Adrenal gland (tissue), 5 donors: ENCODE results near the gene ZDHHC19.

ENCODE experiments used
- POLR2A ChIP-seq, 2 donors: fragments of 450-650 bp; IDR thresholded peaks; one replicate each; pipeline ENCODE4 v1.6.1; 2017; ENCODE audit warnings: antibody characterized with exemption in 2 of 2, mild to moderate bottlenecking in 2 of 2, moderate library complexity in 1 of 2
- TF ChIP-seq, protein P1 (sequence below), 6 experiments: fragments of 450-650 bp in 4 of 6; fragments of 200-600 bp in 2 of 6; sonication (generic) in 1 of 6; IDR thresholded peaks; 1 replicate in 5 of 6; 2 replicates in 1 of 6; pipeline versions ENCODE4 v1.5.1 to v1.8.0; 2016 to 2021; ENCODE audit warnings: antibody characterized with exemption in 6 of 6, mild to moderate bottlenecking in 2 of 6, moderate library complexity in 1 of 6
- donor health status: DM: no; HTN: no; CAD: no.

DNA sequence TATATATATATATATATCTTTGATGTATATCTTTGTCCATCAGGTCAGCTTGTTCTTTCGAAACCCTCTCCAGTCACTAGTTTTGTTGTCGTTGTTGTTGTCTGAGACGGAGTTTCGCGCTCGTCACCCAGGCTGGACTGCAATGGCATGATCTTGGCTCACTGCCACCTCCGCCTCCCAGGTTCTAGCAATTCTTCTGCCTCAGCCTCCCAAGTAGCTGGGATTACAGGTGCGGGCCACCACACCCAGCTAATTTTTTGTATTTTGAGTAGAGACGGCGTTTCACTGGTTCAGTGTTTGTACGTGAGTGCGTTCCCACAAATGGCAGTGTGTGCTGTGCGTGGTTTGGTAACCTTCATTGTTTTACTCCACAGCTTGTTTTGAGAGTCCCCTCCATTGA is 51.7 kb downstream of the ZDHHC19 start:
- TF ChIP-seq, protein P1, sequence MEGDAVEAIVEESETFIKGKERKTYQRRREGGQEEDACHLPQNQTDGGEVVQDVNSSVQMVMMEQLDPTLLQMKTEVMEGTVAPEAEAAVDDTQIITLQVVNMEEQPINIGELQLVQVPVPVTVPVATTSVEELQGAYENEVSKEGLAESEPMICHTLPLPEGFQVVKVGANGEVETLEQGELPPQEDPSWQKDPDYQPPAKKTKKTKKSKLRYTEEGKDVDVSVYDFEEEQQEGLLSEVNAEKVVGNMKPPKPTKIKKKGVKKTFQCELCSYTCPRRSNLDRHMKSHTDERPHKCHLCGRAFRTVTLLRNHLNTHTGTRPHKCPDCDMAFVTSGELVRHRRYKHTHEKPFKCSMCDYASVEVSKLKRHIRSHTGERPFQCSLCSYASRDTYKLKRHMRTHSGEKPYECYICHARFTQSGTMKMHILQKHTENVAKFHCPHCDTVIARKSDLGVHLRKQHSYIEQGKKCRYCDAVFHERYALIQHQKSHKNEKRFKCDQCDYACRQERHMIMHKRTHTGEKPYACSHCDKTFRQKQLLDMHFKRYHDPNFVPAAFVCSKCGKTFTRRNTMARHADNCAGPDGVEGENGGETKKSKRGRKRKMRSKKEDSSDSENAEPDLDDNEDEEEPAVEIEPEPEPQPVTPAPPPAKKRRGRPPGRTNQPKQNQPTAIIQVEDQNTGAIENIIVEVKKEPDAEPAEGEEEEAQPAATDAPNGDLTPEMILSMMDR (IDR thresholded peaks at IDR 0.05) = no peak
- no peak for TF ChIP-seq POLR2A (IDR thresholded peaks at IDR 0.05)
